ENCODE data around the gene ASTL.

- TF ChIP-seq CTCF (IDR thresholded peaks at IDR 0.05; ENCODE audit: low read depth, low read length, missing input control) = no peak
- TF ChIP-seq RAD21 (IDR thresholded peaks at IDR 0.05) = peak in 1 of 2 donors; percentile 30
- TF ChIP-seq, protein P1, sequence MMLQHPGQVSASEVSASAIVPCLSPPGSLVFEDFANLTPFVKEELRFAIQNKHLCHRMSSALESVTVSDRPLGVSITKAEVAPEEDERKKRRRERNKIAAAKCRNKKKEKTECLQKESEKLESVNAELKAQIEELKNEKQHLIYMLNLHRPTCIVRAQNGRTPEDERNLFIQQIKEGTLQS (IDR thresholded peaks at IDR 0.05) = no peak
- TF ChIP-seq, protein P2, sequence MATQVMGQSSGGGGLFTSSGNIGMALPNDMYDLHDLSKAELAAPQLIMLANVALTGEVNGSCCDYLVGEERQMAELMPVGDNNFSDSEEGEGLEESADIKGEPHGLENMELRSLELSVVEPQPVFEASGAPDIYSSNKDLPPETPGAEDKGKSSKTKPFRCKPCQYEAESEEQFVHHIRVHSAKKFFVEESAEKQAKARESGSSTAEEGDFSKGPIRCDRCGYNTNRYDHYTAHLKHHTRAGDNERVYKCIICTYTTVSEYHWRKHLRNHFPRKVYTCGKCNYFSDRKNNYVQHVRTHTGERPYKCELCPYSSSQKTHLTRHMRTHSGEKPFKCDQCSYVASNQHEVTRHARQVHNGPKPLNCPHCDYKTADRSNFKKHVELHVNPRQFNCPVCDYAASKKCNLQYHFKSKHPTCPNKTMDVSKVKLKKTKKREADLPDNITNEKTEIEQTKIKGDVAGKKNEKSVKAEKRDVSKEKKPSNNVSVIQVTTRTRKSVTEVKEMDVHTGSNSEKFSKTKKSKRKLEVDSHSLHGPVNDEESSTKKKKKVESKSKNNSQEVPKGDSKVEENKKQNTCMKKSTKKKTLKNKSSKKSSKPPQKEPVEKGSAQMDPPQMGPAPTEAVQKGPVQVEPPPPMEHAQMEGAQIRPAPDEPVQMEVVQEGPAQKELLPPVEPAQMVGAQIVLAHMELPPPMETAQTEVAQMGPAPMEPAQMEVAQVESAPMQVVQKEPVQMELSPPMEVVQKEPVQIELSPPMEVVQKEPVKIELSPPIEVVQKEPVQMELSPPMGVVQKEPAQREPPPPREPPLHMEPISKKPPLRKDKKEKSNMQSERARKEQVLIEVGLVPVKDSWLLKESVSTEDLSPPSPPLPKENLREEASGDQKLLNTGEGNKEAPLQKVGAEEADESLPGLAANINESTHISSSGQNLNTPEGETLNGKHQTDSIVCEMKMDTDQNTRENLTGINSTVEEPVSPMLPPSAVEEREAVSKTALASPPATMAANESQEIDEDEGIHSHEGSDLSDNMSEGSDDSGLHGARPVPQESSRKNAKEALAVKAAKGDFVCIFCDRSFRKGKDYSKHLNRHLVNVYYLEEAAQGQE (IDR thresholded peaks at IDR 0.05) = no peak
- TF ChIP-seq EGR1 (IDR thresholded peaks at IDR 0.05; ENCODE audit: low read depth in 2 of 2) = no peak
- no peak for TF ChIP-seq MAX (IDR thresholded peaks at IDR 0.05)
- TF ChIP-seq TAF1 (conservative IDR thresholded peaks at IDR 0.05) = no peak
- no peak for TF ChIP-seq YY1 (IDR thresholded peaks at IDR 0.05)
- TF ChIP-seq GABPA (IDR thresholded peaks at IDR 0.05 in 1 of 2, conservative IDR thresholded peaks at IDR 0.05 in 1 of 2) = no peak
These were observed 21.9 kb downstream of the ASTL start, which contains the start of gene ADRA2B for GRCh38 chr2:96116424-96116878.

Data from liver (tissue), 3 donors.